GM06990 (cell line): Measurements from ENCODE around the gene MED1.
"Not testable (repeated sequence)": the region's sequence is repeated elsewhere in the genome, so short reads cannot be mapped to it uniquely, and the experiment has no call there.

Experiments used
- DNase-seq: peaks from one replicate; pipeline ENCODE4 v3.0.0-alpha.2; 2011; ENCODE audit not compliant: insufficient read length; ENCODE audit errors: extremely low read depth
- H3K27me3 ChIP-seq: replicated peaks from 2 replicates; pipeline ENCODE4 v1.6.0; 2011; ENCODE audit warnings: low read length; ENCODE audit not compliant: control insufficient read depth, insufficient read depth
- H3K36me3 ChIP-seq: 2 replicates; pipeline ENCODE4 v1.5.1; 2011; ENCODE audit warnings: low read length; ENCODE audit not compliant: control insufficient read depth, insufficient read depth
- H3K4me3 ChIP-seq: replicated peaks from 2 replicates; pipeline ENCODE4 v1.5.1; 2011; ENCODE audit warnings: low read depth, mild to moderate bottlenecking, control low read depth, low read length
- TF ChIP-seq, protein P1 (sequence below): IDR thresholded peaks from 2 replicates; pipeline ENCODE4 v1.5.1; 2011; ENCODE audit warnings: low read length, control low read depth, mild to moderate bottlenecking, inconsistent platforms; ENCODE audit not compliant: insufficient read depth, poor library complexity, severe bottlenecking

The MED1 gene

DNA sequence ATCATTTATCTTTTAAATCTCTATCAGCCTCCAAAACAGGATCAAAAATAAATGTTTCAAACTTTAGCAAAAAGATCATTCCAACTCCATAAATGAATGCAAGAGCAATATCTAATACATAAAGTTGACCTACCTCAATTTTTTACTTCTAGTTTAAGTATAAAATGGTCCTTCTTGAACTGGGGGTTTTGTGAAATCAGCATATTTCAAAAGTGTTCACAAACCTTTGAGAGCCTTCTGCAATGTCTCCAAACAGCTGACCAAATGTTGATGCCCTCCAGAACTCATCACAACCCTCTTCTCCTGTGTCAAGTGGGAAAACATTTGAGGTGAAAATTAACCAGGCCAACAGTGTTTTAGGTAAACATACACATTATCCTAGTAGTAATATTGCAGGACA lies 7.7 kb downstream of the MED1 start:
- peaks cover 3% of the 10 kb centered on the region for H3K36me3 ChIP-seq
- H3K27me3 ChIP-seq = no peaks in the 10 kb centered on the region
- no peak for DNase-seq
- H3K4me3 ChIP-seq = no peak overlapping the region
- TF ChIP-seq, protein P1, sequence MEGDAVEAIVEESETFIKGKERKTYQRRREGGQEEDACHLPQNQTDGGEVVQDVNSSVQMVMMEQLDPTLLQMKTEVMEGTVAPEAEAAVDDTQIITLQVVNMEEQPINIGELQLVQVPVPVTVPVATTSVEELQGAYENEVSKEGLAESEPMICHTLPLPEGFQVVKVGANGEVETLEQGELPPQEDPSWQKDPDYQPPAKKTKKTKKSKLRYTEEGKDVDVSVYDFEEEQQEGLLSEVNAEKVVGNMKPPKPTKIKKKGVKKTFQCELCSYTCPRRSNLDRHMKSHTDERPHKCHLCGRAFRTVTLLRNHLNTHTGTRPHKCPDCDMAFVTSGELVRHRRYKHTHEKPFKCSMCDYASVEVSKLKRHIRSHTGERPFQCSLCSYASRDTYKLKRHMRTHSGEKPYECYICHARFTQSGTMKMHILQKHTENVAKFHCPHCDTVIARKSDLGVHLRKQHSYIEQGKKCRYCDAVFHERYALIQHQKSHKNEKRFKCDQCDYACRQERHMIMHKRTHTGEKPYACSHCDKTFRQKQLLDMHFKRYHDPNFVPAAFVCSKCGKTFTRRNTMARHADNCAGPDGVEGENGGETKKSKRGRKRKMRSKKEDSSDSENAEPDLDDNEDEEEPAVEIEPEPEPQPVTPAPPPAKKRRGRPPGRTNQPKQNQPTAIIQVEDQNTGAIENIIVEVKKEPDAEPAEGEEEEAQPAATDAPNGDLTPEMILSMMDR = no peak

DNA sequence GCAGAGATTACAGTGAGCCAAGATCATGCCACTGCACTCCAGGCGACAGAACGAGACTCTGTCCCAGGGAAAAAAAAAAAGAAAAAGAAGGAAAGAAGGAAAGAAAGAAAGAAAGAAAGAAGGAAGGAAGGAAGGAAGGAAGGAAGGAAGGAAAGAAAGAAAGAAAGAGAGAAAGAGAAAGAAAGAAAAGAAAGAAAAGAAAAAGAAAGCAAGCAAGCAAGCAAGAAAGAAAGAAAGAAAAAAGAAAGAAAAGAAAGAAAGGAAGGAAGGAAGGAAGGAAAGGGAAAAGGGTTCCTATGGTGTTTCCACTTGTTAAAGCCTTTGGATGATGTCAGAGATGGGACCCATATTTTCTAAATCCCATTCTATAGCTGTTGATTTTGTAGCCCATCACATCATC lies 11.2 kb downstream of the MED1 start:
- not testable (repeated sequence) for H3K4me3 ChIP-seq, DNase-seq, H3K36me3 ChIP-seq, H3K27me3 ChIP-seq

DNA sequence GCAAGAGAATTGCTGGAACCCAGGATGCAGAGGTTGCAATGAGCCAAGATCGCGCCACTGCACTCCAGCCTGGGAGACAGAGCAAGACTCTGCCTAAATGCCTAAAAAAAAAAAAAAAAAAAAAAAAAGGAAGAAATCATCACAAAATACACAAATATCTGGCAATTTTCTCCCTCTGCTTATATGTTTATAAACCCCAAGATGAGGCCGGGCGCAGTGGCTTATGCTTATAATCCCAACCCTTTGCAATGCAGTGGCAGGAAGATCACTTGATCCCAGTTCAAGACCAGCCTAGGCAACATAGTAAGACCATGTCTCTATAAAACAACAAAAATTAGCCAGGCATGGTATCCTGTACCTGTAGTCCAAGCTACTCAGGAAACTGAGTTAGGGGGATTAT lies 21.5 kb downstream of the MED1 start:
- TF ChIP-seq, protein P1 = no peak
- DNase-seq = no peak
- peaks cover 9% of the 10 kb centered on the region for H3K36me3 ChIP-seq

DNA sequence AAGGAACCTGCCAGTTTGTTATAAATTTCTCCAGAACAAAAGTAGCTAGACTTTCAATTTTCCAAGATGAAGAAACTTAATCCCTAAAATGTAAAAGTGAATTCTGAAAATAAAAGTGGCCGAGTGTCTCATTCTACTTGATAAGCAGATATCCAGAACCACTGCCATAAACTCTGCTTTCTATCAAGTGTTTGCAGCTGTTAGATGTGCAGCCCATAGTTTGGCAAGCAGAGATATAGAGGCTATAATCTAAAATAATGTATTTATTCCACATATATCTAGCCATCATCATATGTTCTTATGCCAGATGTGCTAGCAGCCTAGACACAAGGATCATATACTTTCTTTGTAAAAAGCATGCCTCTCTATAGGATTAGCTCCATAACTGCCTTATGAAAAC lies 34.9 kb downstream of the MED1 start:
- no peaks in the 10 kb centered on the region for H3K27me3 ChIP-seq
- DNase-seq = no peak
- H3K4me3 ChIP-seq = no peak overlapping the region
- peaks cover 8% of the 10 kb centered on the region for H3K36me3 ChIP-seq
- TF ChIP-seq, protein P1 = no peak

More for the DNA sequence above, 21.5 kb downstream of the MED1 start:
- no peaks in the 10 kb centered on the region for H3K27me3 ChIP-seq
- no peak overlapping the region for H3K4me3 ChIP-seq

DNA sequence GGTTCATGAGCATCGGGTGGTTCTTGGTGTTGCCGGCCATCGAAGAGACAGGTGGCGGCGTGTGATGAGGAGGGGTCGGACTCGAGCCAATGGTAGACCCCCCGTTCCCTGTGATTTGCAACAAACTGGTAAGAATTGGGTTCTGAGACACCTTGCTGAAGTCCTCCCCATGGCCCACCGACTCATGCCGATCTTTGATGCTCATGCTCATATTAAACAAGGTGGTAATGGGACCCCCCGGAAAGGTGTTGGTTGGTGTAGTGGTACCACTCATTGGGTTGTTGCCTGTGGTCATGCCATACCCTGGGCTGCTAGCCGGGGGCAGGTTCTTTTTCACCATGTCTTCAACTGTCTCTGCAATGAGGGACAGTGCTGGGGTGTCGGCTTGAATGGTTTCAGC lies 40.8 kb downstream of the MED1 start:
- Histone ChIP-seq H3K4me3 (no peak overlapping the region), H3K36me3 (peaks cover 12% of the 10 kb centered on the region)
- TF ChIP-seq, protein P1 = no peak

DNA sequence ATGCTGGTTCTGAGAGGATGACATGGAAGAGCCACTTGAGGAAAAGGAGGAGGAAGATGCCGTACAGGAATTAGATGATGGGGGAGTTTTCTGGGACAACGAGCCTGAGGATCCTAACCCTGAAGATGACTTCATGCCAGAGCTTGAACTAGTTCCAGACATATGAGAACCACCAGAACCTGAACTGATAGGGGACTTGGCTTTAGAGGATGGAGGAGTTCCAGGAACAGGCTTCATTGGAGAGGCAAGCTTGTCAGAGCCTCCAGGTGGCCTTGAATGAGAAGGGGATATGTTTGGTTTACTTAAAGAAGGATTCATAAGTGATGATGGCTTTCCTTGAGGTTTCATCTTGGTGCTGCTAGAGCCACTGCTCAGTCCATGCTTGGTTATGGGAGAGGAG lies 42.7 kb downstream of the MED1 start:
- Histone ChIP-seq H3K4me3 (no peak overlapping the region), H3K27me3 (no peaks in the 10 kb centered on the region), H3K36me3 (peaks cover 14% of the 10 kb centered on the region)
- TF ChIP-seq, protein P1 = no peak
- no peak for DNase-seq

More for the DNA sequence above, 40.8 kb downstream of the MED1 start:
- DNase-seq = no peak
- H3K27me3 ChIP-seq = no peaks in the 10 kb centered on the region
